ENCODE measurements around the gene KIF26B. TPM values are rescaled to one million over a fixed set of nuclear protein-coding genes. Genes with fewer than 3 reads are reported as not detected.

The KIF26B gene
- total and polyA plus RNA-seq, 10 of the 15 experiments (the other 5 are each of a cell fraction or from before 2014, with no cell fraction given), result 0.35 to 11.6 (median 2.2) TPM

GRCh38 chr1:245691897-245692296 lies 537.1 kb downstream of the KIF26B start:
- no peak overlapping the region for H3K4me2 ChIP-seq (ENCODE audit: control insufficient read depth, insufficient read depth)
- H3K27me3 ChIP-seq (replicated peaks in 1 of 2; ENCODE audit: control insufficient read depth in 2 of 2, insufficient read depth in 2 of 2, low read length in 1 of 2), result no peaks in the 10 kb centered on the region
- no peaks in the 10 kb centered on the region for H3K79me2 ChIP-seq (ENCODE audit: control insufficient read depth, insufficient read depth, low read length)
- no peak overlapping the region for H3K4me3 ChIP-seq
- H3K27ac ChIP-seq (ENCODE audit: control insufficient read depth, insufficient read depth), result no peak overlapping the region
- H2AFZ ChIP-seq (ENCODE audit: control insufficient read depth, low read depth, low read length), result no peak overlapping the region
- TF ChIP-seq STAT1 (conservative IDR thresholded peaks at IDR 0.05), result no peak
- TF ChIP-seq, protein P1, sequence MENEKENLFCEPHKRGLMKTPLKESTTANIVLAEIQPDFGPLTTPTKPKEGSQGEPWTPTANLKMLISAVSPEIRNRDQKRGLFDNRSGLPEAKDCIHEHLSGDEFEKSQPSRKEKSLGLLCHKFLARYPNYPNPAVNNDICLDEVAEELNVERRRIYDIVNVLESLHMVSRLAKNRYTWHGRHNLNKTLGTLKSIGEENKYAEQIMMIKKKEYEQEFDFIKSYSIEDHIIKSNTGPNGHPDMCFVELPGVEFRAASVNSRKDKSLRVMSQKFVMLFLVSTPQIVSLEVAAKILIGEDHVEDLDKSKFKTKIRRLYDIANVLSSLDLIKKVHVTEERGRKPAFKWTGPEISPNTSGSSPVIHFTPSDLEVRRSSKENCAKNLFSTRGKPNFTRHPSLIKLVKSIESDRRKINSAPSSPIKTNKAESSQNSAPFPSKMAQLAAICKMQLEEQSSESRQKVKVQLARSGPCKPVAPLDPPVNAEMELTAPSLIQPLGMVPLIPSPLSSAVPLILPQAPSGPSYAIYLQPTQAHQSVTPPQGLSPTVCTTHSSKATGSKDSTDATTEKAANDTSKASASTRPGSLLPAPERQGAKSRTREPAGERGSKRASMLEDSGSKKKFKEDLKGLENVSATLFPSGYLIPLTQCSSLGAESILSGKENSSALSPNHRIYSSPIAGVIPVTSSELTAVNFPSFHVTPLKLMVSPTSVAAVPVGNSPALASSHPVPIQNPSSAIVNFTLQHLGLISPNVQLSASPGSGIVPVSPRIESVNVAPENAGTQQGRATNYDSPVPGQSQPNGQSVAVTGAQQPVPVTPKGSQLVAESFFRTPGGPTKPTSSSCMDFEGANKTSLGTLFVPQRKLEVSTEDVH (IDR thresholded peaks at IDR 0.05; ENCODE audit: low read depth, partially characterized antibody), result no peak
- TF ChIP-seq USF2 (IDR thresholded peaks at IDR 0.05; ENCODE audit: borderline replicate concordance, low read depth, low read length), result no peak
- TF ChIP-seq POLR2AphosphoS2 (IDR thresholded peaks at IDR 0.05; ENCODE audit: low read depth, low read length), result no peak
- no peak for TF ChIP-seq KLF5 (IDR thresholded peaks at IDR 0.05; ENCODE audit: partially characterized antibody)
- no peak for TF ChIP-seq RELA (IDR thresholded peaks at IDR 0.05; ENCODE audit: borderline replicate concordance, partially characterized antibody)
- POLR2A ChIA-PET, result interaction anchor here (0.5 to 0.6 kb wide), 2 partner anchors 35 to 174 kb away, joined by 3 to 4 read pairs; no protein-coding TSS in a partner anchor
- intact Hi-C loops (cut with micrococcal nuclease; ENCODE audit: unreplicated experiment) (loop anchor here (10.0 kb wide), 1 partner anchor 537 kb away; the partner anchor contains the start of gene KIF26B), in situ Hi-C loops (cut with MboI) (no loop called here)
- SMC1A ChIA-PET (ENCODE audit: uncharacterized antibody, unreplicated experiment), result interaction anchor here (0.9 to 1.4 kb wide), 2 partner anchors 42 to 46 kb away, joined by 3 read pairs; no protein-coding TSS in a partner anchor
- H3K9me3 ChIP-seq (replicated peaks; ENCODE audit: control insufficient read depth, insufficient read depth, low read length), result no peaks in the 10 kb centered on the region
- CTCF ChIA-PET, result interaction anchor here (1.3 kb wide), 1 partner anchor 17 kb away, joined by 3 read pairs; no protein-coding TSS in a partner anchor
- no peak for ATAC-seq
- no TSS peak for BruUV-seq (replicated peaks)
- no peak for FAIRE-seq
- 49% methylated on average over 3 of the region's 3 CpGs for WGBS (ENCODE audit: insufficient coverage, insufficient replicate concordance, low lambda C conversion rate, missing lambda C conversion rate)
- H3K36me3 ChIP-seq (ENCODE audit: control insufficient read depth in 2 of 2, insufficient read depth in 2 of 2, low read length in 1 of 2), result no peaks in the 10 kb centered on the region; a peak in 2 of 4 replicates
- no peak for DNase-seq (ENCODE audit: low read depth, low spot score)
- RAD21 ChIA-PET (ENCODE audit: unreplicated experiment), result no interaction called here
- no peaks in the 10 kb centered on the region for H3K4me1 ChIP-seq (ENCODE audit: control insufficient read depth, insufficient read depth, low read length)
- no peak overlapping the region for H3K9ac ChIP-seq (ENCODE audit: control insufficient read depth, insufficient read depth, low read length)
- H4K20me1 ChIP-seq (ENCODE audit: control insufficient read depth, insufficient read depth), result no peaks in the 10 kb centered on the region
